K562 (cell line): ENCODE results near the gene RAB21. TPM values are rescaled to one million over a fixed set of nuclear protein-coding genes. Genes with fewer than 3 reads are reported as not detected.
A peak's percentile ranks its signal among the peaks of the same experiment; 100 is the strongest.

Experiments
- BRD4 ChIP-seq: fragments of 200-600 bp; sonication (generic); IDR thresholded peaks from 2 replicates; pipeline ENCODE4 v1.6.1; 2017; ENCODE audit warnings: inconsistent platforms
- E2F5 ChIP-seq: sonication (generic); formaldehyde crosslinking; IDR thresholded peaks from 2 replicates; pipeline ENCODE4 v1.8.0; 2022; ENCODE audit warnings: mild to moderate bottlenecking, missing genetic modification reagents
- GTF2E2 ChIP-seq: fragments of 200-800 bp; sonication (Bioruptor generic); IDR thresholded peaks from 2 replicates; pipeline ENCODE4 v1.6.1; 2016; ENCODE audit warnings: missing genetic modification characterization, missing compliant biosample characterization
- HLTF ChIP-seq: fragments of 450-650 bp; IDR thresholded peaks from 2 replicates; pipeline ENCODE4 v1.6.1; 2016
- MGA ChIP-seq: fragments of 450-650 bp; IDR thresholded peaks from 2 replicates; pipeline ENCODE4 v1.6.1; 2016; ENCODE audit warnings: mild to moderate bottlenecking, moderate library complexity
- NFATC3 ChIP-seq: fragments of 450-650 bp; IDR thresholded peaks from 2 replicates; pipeline ENCODE4 v1.6.1; 2017; ENCODE audit warnings: mild to moderate bottlenecking
- NR2C1 ChIP-seq, 2 experiments: fragments of 450-650 bp; IDR thresholded peaks; 2 replicates each; pipeline ENCODE4 v1.6.1; 2017; ENCODE audit warnings: mild to moderate bottlenecking in 2 of 2, antibody characterized with exemption in 1 of 2, inconsistent platforms in 1 of 2, missing compliant biosample characterization in 1 of 2, missing genetic modification characterization in 1 of 2
- NRF1 ChIP-seq, 2 experiments: fragments of 450-650 bp; IDR thresholded peaks in 1 of 2; conservative IDR thresholded peaks in 1 of 2; 2 replicates each; pipeline ENCODE4 v1.6.1; 2014; ENCODE audit warnings: mild to moderate bottlenecking in 2 of 2
- SOX6 ChIP-seq: fragments of 450-650 bp; IDR thresholded peaks from 2 replicates; pipeline ENCODE4 v1.6.1; 2014; ENCODE audit warnings: mild to moderate bottlenecking
- TRIM24 ChIP-seq, 2 experiments: fragments of 450-650 bp; IDR thresholded peaks; 2 replicates each; pipeline ENCODE4 v1.6.1; 2016
- ZBTB5 ChIP-seq: fragments of 450-650 bp; IDR thresholded peaks from 2 replicates; pipeline ENCODE4 v1.6.1; 2017; ENCODE audit warnings: antibody characterized with exemption
- ZNF140 ChIP-seq: fragments of 250-450 bp; sonication (Bioruptor Pico); IDR thresholded peaks from 2 replicates; pipeline ENCODE4 v1.8.0; 2021; ENCODE audit warnings: moderate library complexity, mild to moderate bottlenecking, inconsistent platforms
- polyA plus RNA-seq, 8 experiments: library from polyadenylated mRNA; depleted of rRNA in 4 of 8; stranded (reverse) in 5 of 8; unstranded in 3 of 8; fragments of >200 nt; fragmentation: Nextera tagmentation in 2 of 8; fragmentation: Illumina TruSeq in 1 of 8; extraction: Ambion mirVana in 2 of 8; extraction: Trizol in 1 of 8; gene quantifications; 2 replicates each; pipeline versions ENCODE4 v1.2.1 to v1.2.3, GENCODE V29; 2011 to 2014; ENCODE audit warnings: inconsistent platforms in 1 of 8, missing spikeins in 1 of 8
- total RNA-seq, 7 experiments: library from RNA; depleted of rRNA in 6 of 7; stranded (reverse); fragments of >200 nt in 6 of 7; fragmentation: Illumina TruSeq in 2 of 7; extraction: Trizol in 2 of 7; gene quantifications; 2 replicates each; pipeline versions ENCODE4 v1.2.1 to v1.2.3, GENCODE V29; 2011 to 2021; ENCODE audit warnings: low replicate concordance in 1 of 7

The RAB21 gene
- total and polyA plus RNA-seq, 9 of the 15 experiments (the other 6 are each of a cell fraction or from before 2014, with no cell fraction given): 5.3 to 45.6 (median 19.6) TPM

GRCh38 chr12:71755146-71755892 is 656 bp downstream of the RAB21 start (continued):
- TF ChIP-seq MGA: no peak
- no peak for TF ChIP-seq ZNF140 (CRISPR knock-in tag)
- no peak for TF ChIP-seq NFATC3
- TF ChIP-seq TRIM24 (IDR thresholded peaks at IDR 0.05): no peak
- TF ChIP-seq BRD4: peak; percentile 51; the same call in 1 of the 2 replicates
- no peak for TF ChIP-seq NR2C1 (IDR thresholded peaks at IDR 0.05)
- no peak for TF ChIP-seq NR2C1 (tag; IDR thresholded peaks at IDR 0.05)
- TF ChIP-seq GTF2E2 (tag): no peak
- TF ChIP-seq SOX6: no peak
- peak; percentile 31 to 52; a peak in 3 of 4 replicates for TF ChIP-seq NRF1 (conservative IDR thresholded peaks at IDR 0.05 in 1 of 2, IDR thresholded peaks at IDR 0.05 in 1 of 2)
- TF ChIP-seq E2F5 (CRISPR knock-in tag): no peak
- TF ChIP-seq ZBTB5: no peak
- TF ChIP-seq HLTF: no peak
